NCI-H2227 (cell line): ENCODE measurements around the gene ATP2C1.

Experiments used
- DNase-seq: peaks from one replicate; lab custom pipeline; 2025; ENCODE audit not compliant: unreplicated experiment; lab: John Stamatoyannopoulos, UW

Gene ATP2C1

DNA sequence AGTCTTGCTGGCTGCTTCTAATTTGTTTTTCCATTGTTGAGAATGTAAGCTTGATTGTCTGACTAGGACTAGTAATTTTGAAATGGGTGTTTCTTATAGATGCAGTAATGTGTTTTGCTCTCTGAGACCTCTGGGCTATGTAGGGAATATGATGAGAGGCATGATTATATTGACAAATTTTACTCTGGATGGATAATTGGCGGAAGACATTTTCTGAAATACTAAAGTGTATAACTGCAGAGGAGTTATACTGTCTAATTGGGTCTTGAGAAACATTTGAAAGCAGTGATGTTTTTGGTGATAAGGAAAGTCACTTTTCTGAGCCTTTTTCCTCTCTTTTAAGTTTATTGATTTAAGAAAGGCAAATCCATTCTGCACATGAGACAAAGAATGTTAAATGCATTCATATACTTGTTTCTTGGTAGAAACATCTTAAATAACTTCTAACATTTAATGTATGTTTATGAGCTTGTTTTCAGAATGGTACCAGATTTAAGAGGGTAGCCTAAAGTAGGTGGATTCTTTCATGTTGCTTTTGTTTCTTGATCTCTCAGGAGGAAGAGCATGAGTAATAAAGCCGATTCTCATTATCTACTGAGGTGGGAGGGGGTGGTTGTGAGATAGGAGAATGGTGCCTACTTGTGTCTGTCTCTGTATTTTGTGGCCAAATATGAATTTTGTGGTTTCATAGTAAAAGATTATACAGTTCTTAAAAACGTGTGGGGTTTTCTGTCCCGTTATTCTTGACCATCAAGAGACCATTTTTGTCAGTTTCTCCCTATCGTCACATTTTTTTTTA lies 2.0 kb downstream of the ATP2C1 start:
- DNase-seq, result no peak

DNA sequence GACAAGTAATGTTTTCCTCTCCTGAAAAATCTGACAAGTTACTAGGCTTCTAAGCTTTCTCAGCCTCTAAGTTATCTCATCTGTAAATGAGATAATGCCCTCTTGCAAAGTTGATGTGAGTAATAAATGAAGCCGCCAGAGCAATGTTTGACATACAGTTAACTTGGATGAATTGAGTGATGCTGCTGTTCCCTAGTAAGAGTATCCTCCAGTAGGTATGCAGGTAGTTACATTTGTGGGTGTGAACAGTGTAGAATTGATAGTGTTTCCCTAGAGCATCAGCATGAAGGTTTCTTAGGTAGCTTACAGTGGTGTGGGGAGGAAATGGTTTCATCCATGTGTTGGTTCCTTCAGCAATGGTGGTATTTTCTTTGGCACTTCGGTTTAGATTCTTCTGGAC lies 3.4 kb downstream of the ATP2C1 start:
- DNase-seq, result no peak

DNA sequence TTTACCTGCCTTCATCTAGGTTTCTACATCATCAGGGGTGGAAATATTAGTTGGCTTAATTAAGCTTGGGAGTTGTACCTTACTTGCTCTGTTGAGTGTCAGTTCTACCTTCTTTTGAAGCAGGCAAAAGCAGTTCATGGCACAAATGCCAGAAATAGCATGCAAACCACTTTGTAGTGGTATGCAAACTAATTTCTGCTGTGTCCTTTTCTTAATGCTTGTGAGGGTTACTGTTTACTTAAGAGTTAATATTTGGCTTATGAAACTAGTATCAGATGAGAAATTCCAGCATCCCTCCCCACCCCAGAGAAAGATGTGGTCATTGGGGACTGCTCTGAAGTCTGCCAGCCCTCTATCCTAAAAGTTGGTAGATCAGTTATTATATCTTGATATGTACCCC lies 7.1 kb downstream of the ATP2C1 start:
- DNase-seq, result no peak

DNA sequence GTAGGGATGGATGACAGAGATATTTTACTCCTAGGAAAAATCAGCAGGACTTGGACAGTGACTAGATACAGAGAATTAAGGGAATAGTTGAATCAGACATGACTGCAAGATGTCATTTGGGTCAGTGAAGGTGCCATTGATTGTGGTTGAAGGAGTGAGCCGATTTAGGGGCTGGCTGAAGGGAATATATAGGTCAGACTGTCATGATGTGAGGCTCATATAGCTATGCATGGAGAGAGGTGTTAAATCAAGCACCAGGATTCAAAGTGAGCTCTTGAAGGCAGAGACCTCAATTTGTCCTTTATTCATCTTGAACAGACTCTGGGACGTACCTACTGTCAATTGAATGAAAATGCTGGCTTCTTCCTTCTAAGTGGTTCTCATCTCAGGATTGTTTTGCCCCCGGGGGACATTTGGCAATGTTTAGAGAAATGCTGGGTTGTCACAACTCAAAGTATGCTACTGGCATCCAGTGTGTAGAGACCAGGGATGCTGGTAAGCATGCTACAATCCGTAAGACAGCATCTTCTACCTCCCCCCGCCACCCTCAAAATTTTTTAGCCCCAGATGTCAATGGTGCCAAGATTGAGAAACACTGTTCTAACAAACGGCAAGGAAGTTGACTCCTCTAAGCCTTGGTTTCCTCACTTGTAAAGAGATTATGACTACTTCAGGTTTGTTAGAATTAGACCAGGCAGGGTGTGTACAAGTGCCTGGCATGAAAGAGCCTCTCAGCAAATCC lies 7.8 kb downstream of the ATP2C1 start:
- no peak for DNase-seq

DNA sequence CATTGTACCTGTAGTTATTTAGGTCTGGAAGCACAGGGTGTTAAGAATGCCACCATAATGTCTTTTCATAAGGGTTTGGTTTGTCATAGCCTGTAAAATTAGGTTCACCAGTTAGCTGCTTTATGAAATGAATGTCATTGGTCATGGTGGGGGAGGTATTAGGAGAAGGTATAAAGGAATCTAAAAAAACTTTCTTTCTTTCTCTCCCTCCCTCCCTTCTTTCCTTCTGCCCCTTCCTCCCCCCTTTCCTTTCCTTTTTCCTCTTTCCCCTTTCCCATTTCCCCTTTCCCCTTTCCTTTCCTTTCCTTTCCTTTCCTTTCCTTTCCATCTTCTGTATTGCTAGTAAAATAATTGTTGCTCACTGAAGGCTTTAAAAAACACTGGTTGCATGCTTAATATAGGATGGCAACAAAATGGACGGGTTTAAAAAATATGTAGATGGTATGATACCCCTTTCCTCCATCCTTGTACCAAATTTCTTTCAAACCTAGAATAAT lies 9.6 kb downstream of the ATP2C1 start:
- no peak for DNase-seq

DNA sequence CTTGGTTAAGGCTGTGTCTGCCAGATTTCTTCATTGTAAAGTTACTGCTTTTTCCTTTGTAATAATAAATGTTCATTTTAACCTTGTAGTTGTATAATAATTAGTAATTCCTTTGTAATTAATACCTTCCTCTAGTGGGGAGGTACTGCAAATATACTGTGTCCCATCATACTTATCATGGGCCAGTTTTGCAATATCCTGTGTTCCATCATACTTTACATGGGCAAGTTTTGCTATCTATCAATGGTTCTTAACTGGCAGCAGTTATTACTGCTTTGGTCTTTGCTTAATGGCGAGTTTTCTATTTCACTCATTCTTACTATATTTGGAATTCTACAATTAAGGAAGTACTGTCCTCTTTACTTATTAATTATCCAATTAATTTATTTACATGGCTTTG lies 10.6 kb downstream of the ATP2C1 start:
- no peak for DNase-seq

DNA sequence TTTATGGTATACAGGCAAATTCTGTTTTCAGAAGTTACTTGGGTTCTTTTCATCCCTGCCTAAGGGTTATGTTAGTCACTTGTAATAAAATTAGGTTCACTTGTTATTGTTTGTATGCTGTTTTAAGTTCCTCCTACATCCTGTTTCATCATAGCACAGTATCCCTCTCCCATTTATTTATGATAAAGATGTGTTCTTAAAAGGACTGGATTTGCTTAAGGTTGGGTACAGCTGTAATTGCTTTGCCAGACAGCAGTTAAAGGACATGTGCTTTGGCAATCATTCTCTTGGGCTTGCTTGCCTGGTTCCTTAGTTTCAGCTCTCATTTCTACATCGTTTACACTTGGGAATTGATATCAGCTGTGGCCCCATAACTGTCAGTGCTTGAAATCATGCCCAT lies 11.7 kb downstream of the ATP2C1 start:
- no peak for DNase-seq

DNA sequence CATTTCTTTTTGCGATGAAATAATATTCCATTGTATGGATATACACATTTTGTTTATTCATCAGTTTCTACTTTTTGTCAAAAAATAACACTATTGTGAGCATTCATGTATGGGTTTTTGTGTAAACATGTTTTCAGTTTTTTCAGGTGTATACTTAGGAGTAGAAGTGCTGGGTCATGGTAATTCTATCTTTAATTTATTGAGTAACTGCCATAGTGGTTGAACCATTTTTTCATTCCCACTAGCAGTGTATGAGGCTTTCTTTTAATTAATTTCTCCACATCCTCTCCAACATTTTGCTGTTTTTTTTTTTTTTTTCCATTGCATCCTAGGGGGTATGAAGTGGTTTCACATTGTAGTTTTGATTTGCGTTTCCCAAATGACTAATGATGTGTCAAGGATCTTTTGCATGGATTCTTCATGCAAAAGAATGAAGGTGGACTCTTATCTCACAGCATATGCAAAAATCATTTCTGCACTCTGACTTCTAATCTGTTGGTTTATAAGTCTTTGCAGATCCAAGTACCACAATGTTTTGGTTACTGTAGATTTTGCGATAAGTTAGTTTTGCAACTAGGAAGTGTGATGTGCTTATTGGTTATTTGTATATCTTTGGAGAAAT lies 12.6 kb downstream of the ATP2C1 start:
- no peak for DNase-seq

DNA sequence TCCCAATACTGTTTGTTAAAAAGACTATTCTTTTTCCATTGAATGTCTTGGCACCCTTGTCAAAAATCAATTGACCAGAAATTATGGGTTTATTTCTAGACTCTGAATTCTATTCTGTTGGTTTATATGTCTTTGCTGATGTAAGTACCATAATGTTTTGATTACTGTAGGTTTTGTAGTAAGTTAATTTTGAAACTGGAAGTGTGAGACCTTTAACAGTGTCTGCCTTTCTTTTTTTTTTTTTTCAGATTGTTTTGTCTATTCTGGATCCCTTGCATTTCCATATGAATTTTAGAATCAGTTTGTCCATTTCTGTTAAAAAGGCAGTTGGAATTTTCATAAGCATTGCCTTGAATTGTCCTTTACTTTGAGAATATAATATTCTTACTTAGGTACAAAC lies 13.6 kb downstream of the ATP2C1 start:
- no peak for DNase-seq

DNA sequence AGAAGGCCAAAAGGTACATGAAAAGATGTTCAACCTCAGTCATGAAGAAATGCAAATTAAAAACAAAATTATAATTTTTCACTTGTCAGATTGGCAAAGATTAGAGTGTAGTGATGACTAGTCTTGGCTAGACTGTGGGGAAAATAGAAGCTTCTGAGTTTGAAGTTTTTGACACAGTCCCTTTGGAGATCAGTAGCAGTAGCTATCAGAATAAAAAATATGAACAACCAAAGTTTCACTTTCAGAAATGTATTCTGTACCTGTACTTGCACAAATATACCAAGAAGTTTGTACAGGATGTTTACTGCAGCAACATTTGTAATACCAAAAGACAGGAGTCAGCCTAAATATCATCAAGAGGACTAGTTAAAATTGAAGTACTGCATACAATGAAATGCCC lies 14.1 kb downstream of the ATP2C1 start:
- DNase-seq, result no peak

DNA sequence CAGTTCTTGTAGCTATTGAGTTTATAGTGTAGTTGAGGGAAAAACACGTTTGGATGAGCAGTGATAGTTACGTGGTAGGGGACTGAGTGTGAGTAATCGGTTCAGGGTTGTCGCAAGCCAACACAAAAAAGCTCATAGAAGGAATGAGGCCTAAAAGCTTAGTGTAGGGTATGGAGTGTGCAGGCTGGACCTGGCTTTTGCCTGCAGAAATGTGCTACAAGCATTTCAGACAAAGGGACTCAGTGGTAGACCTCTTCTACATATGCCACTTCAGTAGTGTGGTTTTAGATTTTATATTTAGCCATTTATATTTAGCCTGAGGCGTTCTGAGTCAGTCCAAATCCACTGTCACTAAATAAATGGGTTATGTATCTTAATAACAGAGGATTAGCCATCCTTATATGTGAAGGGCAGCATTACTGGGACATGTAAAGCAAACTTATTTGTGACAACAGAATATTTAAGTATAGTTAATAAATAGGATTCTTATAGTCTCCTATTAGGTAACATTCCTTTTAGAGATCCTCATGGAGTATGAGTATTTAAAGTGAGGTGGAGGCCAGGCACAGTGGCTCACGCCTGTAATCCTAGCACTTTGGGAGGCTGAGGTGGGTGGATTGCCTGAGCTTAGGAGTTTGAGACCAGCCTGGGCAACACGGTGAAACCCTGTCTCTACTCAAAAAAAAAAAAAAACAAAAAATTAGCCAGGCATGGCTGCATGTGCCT lies 21.8 kb downstream of the ATP2C1 start:
- DNase-seq, result no peak

DNA sequence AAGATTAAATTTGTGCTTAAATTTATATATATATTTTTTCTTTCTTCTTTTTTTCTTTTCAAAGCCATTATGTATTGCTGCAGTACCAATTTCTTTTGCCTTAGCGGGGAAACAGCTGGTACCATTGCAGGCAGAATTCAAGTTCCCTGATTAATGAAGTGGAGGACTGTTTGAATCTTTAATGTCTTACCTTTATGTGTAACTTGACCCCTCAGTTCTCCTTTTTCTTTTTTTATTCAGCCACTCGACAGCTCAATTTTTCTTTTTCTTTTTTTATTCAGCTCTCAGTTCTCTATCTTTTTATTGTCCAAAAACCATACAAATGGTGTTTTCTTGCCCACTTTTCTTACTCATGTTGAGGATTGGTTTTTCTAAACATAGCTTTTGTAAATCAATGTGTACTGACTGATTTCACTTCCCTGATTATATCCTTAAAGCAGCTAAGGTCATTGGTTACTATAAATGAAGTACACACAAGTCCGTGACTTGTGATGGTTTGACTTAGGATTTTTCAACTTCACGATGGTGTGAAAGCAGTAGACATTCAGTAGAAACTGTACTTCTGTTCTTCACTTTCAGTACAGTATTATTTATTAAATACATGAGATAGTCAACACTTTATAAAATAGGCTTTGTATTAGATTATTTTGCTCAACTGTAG lies 22.8 kb downstream of the ATP2C1 start:
- DNase-seq, result no peak

DNA sequence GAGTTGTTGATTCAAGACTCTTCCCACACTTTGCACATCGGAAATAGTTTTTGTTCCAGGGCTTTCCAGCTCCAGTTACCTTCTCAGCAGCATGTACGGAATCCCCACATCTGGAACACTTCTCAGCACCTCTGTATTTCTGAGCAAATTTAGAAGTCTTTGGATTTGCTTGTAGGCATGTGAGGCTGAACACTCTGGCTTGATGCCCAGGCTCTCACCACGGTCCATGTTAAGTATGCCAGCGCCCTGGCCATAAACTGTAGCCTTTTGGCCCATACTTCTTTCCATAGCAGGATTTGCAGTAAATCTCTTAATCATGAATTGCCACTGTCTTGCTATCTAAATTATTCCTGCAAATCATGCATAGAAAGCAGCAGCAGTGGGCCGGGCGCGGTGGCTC lies 24.4 kb downstream of the ATP2C1 start:
- no peak for DNase-seq

DNA sequence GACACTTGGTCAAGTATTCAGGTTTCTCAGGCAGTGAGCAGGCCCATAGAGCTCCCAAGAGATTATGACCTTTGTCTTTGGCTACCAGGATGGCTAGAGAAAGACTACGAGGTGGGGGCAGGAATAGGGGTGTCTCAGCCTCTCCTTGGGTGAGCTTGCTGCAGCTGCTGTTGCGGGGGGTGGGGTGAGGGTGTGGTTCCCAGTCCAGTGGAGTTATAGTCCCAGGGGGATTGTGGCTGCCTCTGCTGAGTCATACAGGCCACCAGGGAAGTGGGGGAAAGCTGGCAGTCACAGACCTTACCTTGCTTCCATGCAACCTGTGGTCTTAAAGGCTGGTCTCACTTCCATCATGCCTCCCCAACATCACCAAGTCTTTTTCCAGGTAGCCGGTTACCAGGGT lies 31.7 kb downstream of the ATP2C1 start:
- DNase-seq, result no peak

DNA sequence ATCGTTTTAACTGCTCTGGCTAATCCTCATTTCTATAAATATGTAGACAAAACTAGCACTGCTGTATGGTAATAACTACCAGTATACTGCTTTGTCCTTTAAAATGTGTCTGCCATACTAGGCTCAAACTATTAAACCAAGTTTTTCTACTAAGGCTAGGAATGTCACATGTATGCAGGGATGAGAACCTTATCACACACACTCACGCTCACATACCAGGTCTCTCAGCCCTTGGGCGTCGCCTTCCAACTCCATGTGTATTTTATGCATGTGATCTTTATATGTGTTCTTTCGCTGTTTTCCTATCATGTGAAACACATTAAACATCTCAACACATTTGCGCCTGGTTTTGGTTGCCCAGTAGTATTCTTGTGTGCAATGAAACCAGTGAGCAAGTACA lies 32.6 kb downstream of the ATP2C1 start:
- DNase-seq, result no peak

DNA sequence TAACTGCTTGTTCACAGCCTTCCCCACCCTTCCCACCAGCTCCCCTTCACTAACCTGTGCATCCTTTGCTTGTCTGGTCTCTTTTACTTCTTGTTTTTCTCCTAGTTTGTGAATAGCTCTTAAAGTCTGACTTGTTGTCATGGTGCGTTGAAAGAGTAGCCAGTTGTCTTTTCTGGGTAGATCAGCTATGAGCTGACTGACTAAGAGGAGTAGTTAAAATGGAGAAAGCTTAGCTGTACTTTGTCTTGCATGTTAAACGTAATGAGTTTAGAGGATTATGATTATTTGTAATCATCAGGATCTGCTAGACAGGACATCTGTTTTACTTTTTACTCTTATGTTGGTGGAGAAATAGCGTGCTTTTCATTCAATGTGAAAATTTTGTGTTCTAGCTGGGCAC lies 35.9 kb downstream of the ATP2C1 start:
- DNase-seq, result no peak

DNA sequence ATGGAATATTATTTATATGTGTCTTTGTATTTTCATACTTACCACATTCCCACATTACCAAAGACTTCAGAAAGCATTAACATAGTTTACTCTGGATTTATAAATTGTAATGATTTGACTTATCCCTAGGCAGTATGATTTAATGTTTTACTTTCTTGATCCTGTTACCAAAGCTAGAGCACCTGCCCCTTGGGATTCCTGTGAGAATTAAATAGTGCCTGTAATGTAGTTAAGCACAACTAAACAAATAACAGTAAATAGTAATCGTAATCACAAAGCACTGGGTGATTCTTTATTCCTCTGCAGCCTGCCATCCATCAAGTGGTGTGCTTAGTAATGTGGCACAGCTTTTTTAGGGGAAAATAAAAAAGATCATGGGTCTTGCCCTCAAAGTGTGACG lies 39.1 kb downstream of the ATP2C1 start:
- DNase-seq, result no peak

DNA sequence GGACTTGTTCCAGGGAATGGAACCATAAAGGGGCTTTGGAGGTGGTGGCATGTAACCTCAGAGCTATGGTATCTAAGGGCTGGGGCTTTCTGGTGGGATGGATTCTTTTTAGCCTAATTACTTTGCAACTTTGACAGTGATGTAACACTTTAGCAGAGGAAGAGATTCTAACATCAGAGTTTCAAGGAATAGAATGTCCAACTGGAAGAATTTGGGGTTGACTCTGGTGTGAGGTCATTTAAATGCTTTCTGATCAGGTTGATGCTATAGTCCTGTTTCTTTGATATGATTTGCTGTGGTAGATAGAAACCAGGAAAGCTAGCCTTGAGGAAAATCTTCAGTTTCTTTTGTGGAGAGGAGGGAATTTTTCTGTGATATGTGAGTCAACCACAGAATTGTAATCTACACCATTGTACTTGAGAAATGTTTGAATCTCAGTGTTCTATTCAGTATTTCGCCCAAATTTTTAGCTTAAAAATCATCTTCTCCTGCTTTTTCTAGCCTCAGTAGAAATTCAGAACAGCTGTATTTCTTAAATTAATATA lies 40.0 kb downstream of the ATP2C1 start:
- no peak for DNase-seq

DNA sequence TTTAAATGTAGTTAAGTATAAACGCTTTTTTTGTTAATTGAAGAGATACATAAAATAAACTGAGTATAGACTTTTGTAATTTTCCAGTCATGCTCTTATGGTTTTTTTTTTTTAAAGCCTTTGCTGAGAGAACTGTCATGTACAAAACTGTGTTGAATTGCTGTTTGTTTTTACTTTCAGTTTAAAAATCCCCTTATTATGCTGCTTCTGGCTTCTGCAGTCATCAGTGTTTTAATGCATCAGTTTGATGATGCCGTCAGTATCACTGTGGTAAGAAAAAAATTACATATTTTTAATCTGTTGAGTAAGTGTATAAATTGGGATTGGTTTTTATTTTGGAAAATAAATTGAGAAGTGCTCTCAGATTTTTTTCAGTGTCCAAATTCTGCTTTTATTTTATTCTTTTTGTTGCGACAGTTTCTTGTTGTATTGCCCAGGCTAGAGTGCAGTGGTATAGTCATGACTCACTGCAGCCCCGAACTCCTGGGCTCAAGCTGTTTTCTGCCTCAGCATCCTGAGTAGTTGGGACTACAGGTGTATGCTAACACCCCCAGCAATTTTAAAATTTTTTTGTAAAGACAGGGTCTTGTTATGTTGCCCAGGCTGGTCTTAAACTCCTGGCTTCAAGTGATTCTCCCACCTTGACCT lies 40.7 kb downstream of the ATP2C1 start:
- no peak for DNase-seq
